Mesenchymal stem cell (in vitro differentiated cells and primary cell): ENCODE results near the gene SMAP1.
A peak's percentile ranks its signal among the peaks of the same experiment; 100 is the strongest.

Source experiments
- DNase-seq: peaks from one replicate; pipeline ENCODE4 v3.0.0-alpha.2; 2013
- H2AFZ ChIP-seq: one replicate; pipeline ENCODE4 v1.6.1; 2013; ENCODE audit warnings: low read depth, mild to moderate bottlenecking, control low read depth, inconsistent platforms, low read length, moderate library complexity
- H2AK5ac ChIP-seq: 2 replicates; pipeline ENCODE4 v1.6.1; 2013; ENCODE audit warnings: low read length, moderate library complexity, mild to moderate bottlenecking, inconsistent platforms; ENCODE audit not compliant: severe bottlenecking
- H2BK120ac ChIP-seq: one replicate; pipeline ENCODE4 v1.6.1; 2013; ENCODE audit warnings: low read depth, mild to moderate bottlenecking, inconsistent platforms, low read length, moderate library complexity
- H2BK12ac ChIP-seq, 2 experiments: one replicate each; pipeline ENCODE4 v1.6.1; 2013; ENCODE audit warnings: inconsistent platforms in 2 of 2, low read length in 2 of 2, mild to moderate bottlenecking in 2 of 2, moderate library complexity in 2 of 2, control low read depth in 1 of 2
- H2BK15ac ChIP-seq: one replicate; pipeline ENCODE4 v1.6.1; 2013; ENCODE audit warnings: mild to moderate bottlenecking, low read depth, inconsistent platforms; ENCODE audit not compliant: poor library complexity, severe bottlenecking
- H2BK5ac ChIP-seq: 2 replicates; pipeline ENCODE4 v1.6.1; 2013; ENCODE audit warnings: low read depth, mild to moderate bottlenecking, low read length, control low read depth, inconsistent platforms; ENCODE audit not compliant: poor library complexity, severe bottlenecking
- H3K14ac ChIP-seq, 2 experiments: one replicate each; pipeline ENCODE4 v1.6.1; 2013; ENCODE audit warnings: inconsistent platforms in 2 of 2, low read length in 2 of 2, control low read depth in 1 of 2, mild to moderate bottlenecking in 1 of 2, moderate library complexity in 1 of 2
- H3K18ac ChIP-seq, 2 experiments: one replicate each; pipeline ENCODE4 v1.6.1; 2013; ENCODE audit warnings: inconsistent platforms in 2 of 2, low read length in 2 of 2, control low read depth in 1 of 2, low read depth in 1 of 2, mild to moderate bottlenecking in 1 of 2
- H3K23ac ChIP-seq, 2 experiments: one replicate each; pipeline ENCODE4 v1.6.1; 2013; ENCODE audit warnings: inconsistent platforms in 2 of 2, low read length in 2 of 2, mild to moderate bottlenecking in 2 of 2, moderate library complexity in 2 of 2, control low read depth in 1 of 2
- H3K27ac ChIP-seq: 2 replicates; pipeline ENCODE4 v1.5.1; 2013; ENCODE audit warnings: mild to moderate bottlenecking, moderate library complexity, low read length, control low read depth, inconsistent platforms; ENCODE audit not compliant: poor library complexity, severe bottlenecking
- H3K27me3 ChIP-seq, 2 experiments: 2 replicates each; pipeline versions ENCODE4 v1.6.1 to v1.7.0; 2013; ENCODE audit warnings: low read length in 2 of 2, mild to moderate bottlenecking in 2 of 2, moderate library complexity in 2 of 2, control low read depth in 1 of 2, inconsistent platforms in 1 of 2; ENCODE audit not compliant: control insufficient read depth in 1 of 2, insufficient read depth in 1 of 2
- H3K36me3 ChIP-seq, 2 experiments: 2 replicates each; pipeline versions ENCODE4 v1.6.1 to v1.7.0; 2013; ENCODE audit warnings: low read length in 2 of 2, control low read depth in 1 of 2, inconsistent platforms in 1 of 2, low read depth in 1 of 2, mild to moderate bottlenecking in 1 of 2; ENCODE audit not compliant: insufficient read depth in 2 of 2, control insufficient read depth in 1 of 2
- H3K4ac ChIP-seq, 2 experiments: one replicate each; pipeline ENCODE4 v1.6.1; 2013; ENCODE audit warnings: inconsistent platforms in 2 of 2, low read length in 2 of 2, mild to moderate bottlenecking in 2 of 2, moderate library complexity in 2 of 2, control low read depth in 1 of 2, low read depth in 1 of 2
- H3K4me1 ChIP-seq: 2 replicates; pipeline ENCODE4 v1.6.1; 2013; ENCODE audit warnings: low read depth, low read length, control low read depth; ENCODE audit not compliant: control insufficient read depth, insufficient read depth
- H3K4me2 ChIP-seq: 2 replicates; pipeline ENCODE4 v1.6.1; 2013; ENCODE audit warnings: low read length, mild to moderate bottlenecking, inconsistent platforms; ENCODE audit not compliant: poor library complexity, severe bottlenecking
- H3K4me3 ChIP-seq, 2 experiments: 2 replicates each; pipeline versions ENCODE4 v1.5.1 to v1.7.0; 2013; ENCODE audit warnings: low read length in 2 of 2, mild to moderate bottlenecking in 2 of 2, control low read depth in 1 of 2, low read depth in 1 of 2; ENCODE audit not compliant: insufficient read depth in 1 of 2
- H3K79me1 ChIP-seq: replicated peaks from 2 replicates; pipeline ENCODE4 v1.6.1; 2013; ENCODE audit warnings: mild to moderate bottlenecking, control low read depth, low read length, inconsistent platforms; ENCODE audit not compliant: poor library complexity, severe bottlenecking
- H3K9ac ChIP-seq: 2 replicates; pipeline ENCODE4 v1.7.0; 2013; ENCODE audit warnings: mild to moderate bottlenecking, low read length, moderate library complexity
- H3K9me3 ChIP-seq: 2 replicates; pipeline ENCODE4 v1.7.0; 2013; ENCODE audit warnings: mild to moderate bottlenecking, low read length; ENCODE audit not compliant: control insufficient read depth
- H4K8ac ChIP-seq: one replicate; pipeline ENCODE4 v1.6.1; 2013; ENCODE audit warnings: inconsistent platforms, mild to moderate bottlenecking, low read length, moderate library complexity
- H4K91ac ChIP-seq: one replicate; pipeline ENCODE4 v1.6.1; 2013; ENCODE audit warnings: mild to moderate bottlenecking, low read length, inconsistent platforms
- WGBS: methylation state at CpG from one replicate; pipeline ENCODE4 v1.1.7; 2013; ENCODE audit warnings: mixed read lengths; 5-methylcytosine and 5-hydroxymethylcytosine counted together

Gene SMAP1

DNA sequence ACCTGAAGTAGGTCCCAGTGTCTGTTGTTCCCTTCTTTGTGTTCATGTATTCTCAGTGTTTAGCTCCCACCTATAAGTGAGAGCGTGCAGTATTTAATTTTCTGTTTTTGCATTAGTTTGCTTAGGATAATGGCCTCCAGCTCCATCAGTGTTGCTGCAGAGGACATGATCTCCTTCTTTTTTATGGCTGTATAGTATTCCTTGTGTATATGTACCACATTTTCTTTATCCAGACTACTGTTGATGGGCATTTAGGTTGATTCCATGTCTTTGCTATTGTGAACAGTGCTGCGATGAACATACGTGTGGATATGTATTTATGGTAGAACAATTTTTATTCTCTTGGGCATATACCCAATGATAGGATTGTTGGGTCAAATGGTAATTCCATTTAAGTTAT lies 163.7 kb downstream of the SMAP1 start:
- Histone ChIP-seq H3K4me3 (no peak overlapping the region), H3K14ac (no peak overlapping the region), H3K27me3 (no peaks in the 10 kb centered on the region), H2BK5ac (no peak overlapping the region), H3K23ac (no peak overlapping the region), H2AK5ac (no peak overlapping the region), H2BK120ac (no peak overlapping the region), H4K91ac (no peak overlapping the region), H3K4ac (no peak overlapping the region), H3K9me3 (no peaks in the 10 kb centered on the region), H2AFZ (no peak overlapping the region), H3K36me3 (no peaks in the 10 kb centered on the region), H4K8ac (no peak overlapping the region), H2BK12ac (no peak overlapping the region), H3K18ac (no peak overlapping the region), H3K9ac (no peak overlapping the region), H3K27ac (no peak overlapping the region), H2BK15ac (no peak overlapping the region), H3K4me2 (no peak overlapping the region), H3K4me1 (no peaks in the 10 kb centered on the region), H3K79me1 (peaks cover 5% of the 10 kb centered on the region)
- no peak for DNase-seq
- WGBS, result 100% methylated on average over 2 of the region's 3 CpGs

DNA sequence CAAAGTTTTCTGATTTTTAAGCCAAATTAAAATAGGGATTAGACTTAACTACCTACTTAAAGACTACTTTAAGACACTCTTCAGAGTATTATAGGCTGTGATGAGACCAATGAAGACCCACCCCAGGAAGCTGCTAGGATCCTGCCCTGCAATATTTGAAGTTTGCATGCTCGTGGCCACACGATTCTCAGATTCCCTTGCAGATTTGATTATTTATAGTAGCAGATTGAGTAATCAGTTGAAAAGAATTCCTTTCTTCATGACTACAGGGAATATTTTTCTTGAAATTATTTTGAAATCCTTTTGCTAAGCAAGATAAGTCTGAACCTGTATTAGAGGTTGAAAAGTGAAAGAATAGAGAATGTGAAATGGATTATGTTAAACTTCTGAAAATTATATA lies 166.8 kb downstream of the SMAP1 start:
- no peak overlapping the region for H4K8ac ChIP-seq
- H3K9me3 ChIP-seq, result no peaks in the 10 kb centered on the region
- H2AFZ ChIP-seq, result no peak overlapping the region
- no peaks in the 10 kb centered on the region for H3K27me3 ChIP-seq
- no peak overlapping the region for H2AK5ac ChIP-seq
- H3K4me2 ChIP-seq, result no peak overlapping the region
- peak overlapping the region; percentile 27 for H3K9ac ChIP-seq
- no peak overlapping the region for H2BK12ac ChIP-seq
- no peak overlapping the region for H3K4ac ChIP-seq
- no peak overlapping the region for H3K23ac ChIP-seq
- H3K27ac ChIP-seq, result no peak overlapping the region
- H3K4me1 ChIP-seq, result no peaks in the 10 kb centered on the region
- peak overlapping the region in 1 of 2 experiments; percentile 35 for H3K4me3 ChIP-seq
- 90% methylated on average over 2 of the region's 2 CpGs for WGBS
- no peak overlapping the region for H4K91ac ChIP-seq
- H3K79me1 ChIP-seq, result peaks cover 5% of the 10 kb centered on the region
- H2BK5ac ChIP-seq, result no peak overlapping the region
- H2BK15ac ChIP-seq, result no peak overlapping the region
- H3K14ac ChIP-seq, result no peak overlapping the region
- no peak overlapping the region for H2BK120ac ChIP-seq
- DNase-seq, result peak; percentile 4
- H3K36me3 ChIP-seq, result no peaks in the 10 kb centered on the region
- no peak overlapping the region for H3K18ac ChIP-seq

DNA sequence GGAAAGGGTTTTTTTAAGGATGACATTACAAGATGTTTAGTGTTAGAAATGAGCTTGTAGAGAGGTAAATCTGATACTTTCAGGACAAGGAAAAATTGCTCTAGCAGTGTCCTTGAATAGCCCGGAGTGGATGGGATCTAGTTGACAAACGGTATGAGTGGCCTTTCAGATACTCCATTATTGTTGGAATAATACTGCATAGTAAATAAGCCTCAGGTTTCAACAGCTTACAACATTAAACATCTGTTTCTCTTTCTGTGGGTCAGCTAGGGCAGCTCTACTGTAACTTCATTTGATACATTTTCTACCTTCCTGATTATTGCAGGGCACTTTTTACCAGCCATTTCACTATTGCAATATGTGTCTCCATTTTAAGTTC lies 171.2 kb downstream of the SMAP1 start:
- H3K27me3 ChIP-seq, result no peaks in the 10 kb centered on the region
- H3K18ac ChIP-seq, result no peak overlapping the region
- H3K4me1 ChIP-seq, result no peaks in the 10 kb centered on the region
- H4K8ac ChIP-seq, result no peak overlapping the region
- H3K4ac ChIP-seq, result no peak overlapping the region
- no peak overlapping the region for H2BK5ac ChIP-seq
- peaks cover 7% of the 10 kb centered on the region for H3K79me1 ChIP-seq
- H2BK12ac ChIP-seq, result no peak overlapping the region
- no peak overlapping the region for H2AK5ac ChIP-seq
- no peak overlapping the region for H2BK120ac ChIP-seq
- no peaks in the 10 kb centered on the region for H3K36me3 ChIP-seq
- no peak overlapping the region for H2AFZ ChIP-seq
- H3K4me2 ChIP-seq, result no peak overlapping the region
- no peak overlapping the region for H3K27ac ChIP-seq
- H3K14ac ChIP-seq, result no peak overlapping the region
- no peak overlapping the region for H3K4me3 ChIP-seq
- H3K9ac ChIP-seq, result no peak overlapping the region
- no peak for DNase-seq
- no peak overlapping the region for H3K23ac ChIP-seq
- H3K9me3 ChIP-seq, result no peaks in the 10 kb centered on the region
- WGBS, result 100% methylated on average over 1 of the region's 2 CpGs
- H4K91ac ChIP-seq, result no peak overlapping the region
- H2BK15ac ChIP-seq, result no peak overlapping the region

DNA sequence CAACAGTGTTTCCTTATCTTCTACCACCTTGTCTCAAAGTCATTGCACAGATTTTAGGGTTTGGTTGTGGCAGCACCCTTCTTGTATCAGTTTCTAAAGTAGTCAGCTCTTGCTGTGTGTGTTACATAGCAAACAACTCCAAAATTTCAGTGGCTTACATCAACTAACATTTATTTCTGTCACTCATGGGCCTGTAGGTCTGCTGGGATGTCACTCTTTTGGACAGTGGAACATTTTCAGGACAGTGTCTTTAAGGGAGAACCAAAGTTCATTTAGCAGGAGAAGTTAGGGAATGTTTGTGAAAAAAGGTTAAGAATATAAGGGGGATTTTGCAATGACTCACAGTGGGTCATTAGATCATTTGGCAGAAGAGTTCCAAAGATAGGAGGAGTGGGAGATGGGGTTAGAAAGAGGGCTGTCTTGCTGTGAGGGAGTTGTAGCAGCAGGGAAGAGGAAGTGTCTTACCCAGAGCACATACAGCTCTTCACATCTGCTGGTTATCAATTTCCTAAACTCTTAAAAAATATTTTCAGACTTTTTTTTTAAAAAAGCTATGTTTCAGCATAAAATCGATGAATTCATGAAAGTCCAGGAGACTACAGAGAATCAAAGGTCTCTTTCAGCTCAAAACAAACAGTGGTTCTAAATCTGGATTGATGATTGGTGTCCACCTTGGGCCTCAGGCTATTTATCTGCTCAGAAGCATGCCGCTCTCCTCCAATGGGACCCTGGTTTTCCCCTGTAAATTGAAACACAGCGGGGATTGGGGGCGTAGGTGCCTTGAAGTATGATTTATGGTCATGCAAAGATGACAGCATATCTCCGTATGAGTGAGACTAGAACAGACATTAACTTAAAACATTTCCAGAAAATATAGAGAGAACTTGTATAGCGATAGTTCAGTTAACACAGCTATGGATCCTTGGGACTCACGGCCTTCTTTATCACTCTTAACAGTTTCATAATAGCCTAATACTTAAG lies 171.9 kb downstream of the SMAP1 start:
- Histone ChIP-seq H3K9me3 (no peaks in the 10 kb centered on the region), H3K79me1 (peaks cover 7% of the 10 kb centered on the region), H3K27ac (no peak overlapping the region), H3K4me1 (no peaks in the 10 kb centered on the region), H2BK12ac (no peak overlapping the region), H2BK120ac (no peak overlapping the region), H4K8ac (no peak overlapping the region), H2AK5ac (no peak overlapping the region), H2AFZ (no peak overlapping the region), H3K4ac (no peak overlapping the region), H2BK15ac (no peak overlapping the region), H4K91ac (no peak overlapping the region), H3K9ac (no peak overlapping the region), H3K18ac (no peak overlapping the region), H3K14ac (no peak overlapping the region), H3K4me3 (no peak overlapping the region), H3K4me2 (no peak overlapping the region), H3K36me3 (no peaks in the 10 kb centered on the region), H3K23ac (no peak overlapping the region), H3K27me3 (no peaks in the 10 kb centered on the region), H2BK5ac (no peak overlapping the region)
- no peak for DNase-seq
- 100% methylated on average over 6 of the region's 7 CpGs for WGBS
